ENCODE results near the gene SIGLEC14. TPM values are rescaled to one million over a fixed set of nuclear protein-coding genes. Genes with fewer than 3 reads are reported as not detected.
A peak's percentile ranks its signal among the peaks of the same experiment; 100 is the strongest.

The SIGLEC14 gene
- total RNA-seq, 1 donor from 2014 or later: not detected

GRCh38 chr19:51593138-51593890 lies 53.3 kb downstream of the SIGLEC14 start:
- Histone ChIP-seq H2AFZ (ENCODE audit: low read depth, low read length) (peak overlapping the region; percentile 100), H3K9me3 (ENCODE audit: insufficient read depth, low read depth, low read length) (peaks cover 9% of the 10 kb centered on the region), H3K27me3 (ENCODE audit: insufficient read depth, low read length) (no peaks in the 10 kb centered on the region), H4K20me1 (ENCODE audit: insufficient read depth, low read length) (no peaks in the 10 kb centered on the region), H3K4me1 (ENCODE audit: insufficient read depth, low read length) (no peaks in the 10 kb centered on the region), H3K36me3 (ENCODE audit: insufficient read depth, low read length) (no peaks in the 10 kb centered on the region), H3K4me3 (ENCODE audit: insufficient read depth, low read depth, low read length) (peak overlapping the region; percentile 74), H3K27ac (ENCODE audit: low read depth, low read length) (no peak overlapping the region), H3K4me2 (ENCODE audit: low read length) (peak overlapping the region; percentile 96), H3K79me2 (ENCODE audit: insufficient read depth, low read length) (no peaks in the 10 kb centered on the region), H3K9ac (ENCODE audit: low read length) (peak overlapping the region; percentile 71)
- peaks cover 4% of the 10 kb centered on the region for H3K27me3 Mint-ChIP-seq (ENCODE audit: low read depth, unreplicated experiment)
- DNase-seq (ENCODE audit: low read depth) (no peak), FAIRE-seq (no peak)
- H3K4me1 Mint-ChIP-seq (ENCODE audit: low read depth, unreplicated experiment): peaks cover 4% of the 10 kb centered on the region
- peaks cover 11% of the 10 kb centered on the region for H3K36me3 Mint-ChIP-seq (ENCODE audit: low read depth, unreplicated experiment)
- H3K9me3 Mint-ChIP-seq (ENCODE audit: unreplicated experiment): peaks cover 12% of the 10 kb centered on the region
- TF ChIP-seq, protein P1, sequence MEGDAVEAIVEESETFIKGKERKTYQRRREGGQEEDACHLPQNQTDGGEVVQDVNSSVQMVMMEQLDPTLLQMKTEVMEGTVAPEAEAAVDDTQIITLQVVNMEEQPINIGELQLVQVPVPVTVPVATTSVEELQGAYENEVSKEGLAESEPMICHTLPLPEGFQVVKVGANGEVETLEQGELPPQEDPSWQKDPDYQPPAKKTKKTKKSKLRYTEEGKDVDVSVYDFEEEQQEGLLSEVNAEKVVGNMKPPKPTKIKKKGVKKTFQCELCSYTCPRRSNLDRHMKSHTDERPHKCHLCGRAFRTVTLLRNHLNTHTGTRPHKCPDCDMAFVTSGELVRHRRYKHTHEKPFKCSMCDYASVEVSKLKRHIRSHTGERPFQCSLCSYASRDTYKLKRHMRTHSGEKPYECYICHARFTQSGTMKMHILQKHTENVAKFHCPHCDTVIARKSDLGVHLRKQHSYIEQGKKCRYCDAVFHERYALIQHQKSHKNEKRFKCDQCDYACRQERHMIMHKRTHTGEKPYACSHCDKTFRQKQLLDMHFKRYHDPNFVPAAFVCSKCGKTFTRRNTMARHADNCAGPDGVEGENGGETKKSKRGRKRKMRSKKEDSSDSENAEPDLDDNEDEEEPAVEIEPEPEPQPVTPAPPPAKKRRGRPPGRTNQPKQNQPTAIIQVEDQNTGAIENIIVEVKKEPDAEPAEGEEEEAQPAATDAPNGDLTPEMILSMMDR (IDR thresholded peaks at IDR 0.05; ENCODE audit: insufficient read depth, low read depth, low read length): no peak
- no peak for TF ChIP-seq EZH2 (IDR thresholded peaks at IDR 0.05; ENCODE audit: insufficient read depth, low read length)
- no peak overlapping the region for H3K27ac Mint-ChIP-seq (ENCODE audit: unreplicated experiment)
- peak overlapping the region; percentile 90 for H3K4me3 Mint-ChIP-seq (ENCODE audit: unreplicated experiment)

Small RNA genes within 50 kb of the gene (microRNA-seq; reads per million reads assigned to microRNA genes)
- gene MIR125A (24,089 reads per million, percentile 99 among the genes with 10 or more reads in this experiment), gene MIR99B (50,287 reads per million, percentile 99 among the genes with 10 or more reads in this experiment), gene MIRLET7E (17,802 reads per million, percentile 97 among the genes with 10 or more reads in this experiment)

Other genes starting within 250 kb of the SIGLEC14 start
- gene SIGLEC10, start 229.2 kb downstream of the SIGLEC14 start, total RNA-seq: not detected in 2 replicates
- gene SIGLEC8, start 188.4 kb downstream of the SIGLEC14 start, total RNA-seq: not detected in 2 replicates
- not detected in 2 replicates for gene CEACAM18, start 168.3 kb downstream of the SIGLEC14 start, total RNA-seq
- not detected in 2 replicates for gene SIGLEC12, start 145.0 kb downstream of the SIGLEC14 start, total RNA-seq
- not detected in 2 replicates for gene SIGLEC6, start 115.2 kb downstream of the SIGLEC14 start, total RNA-seq
- 14.3 and 15.1 TPM in 2 replicates for gene ZNF175, start 75.5 kb downstream of the SIGLEC14 start, total RNA-seq
- not detected in 2 replicates for gene SIGLEC5, start 16.4 kb downstream of the SIGLEC14 start, total RNA-seq
- 51.0 and 62.5 TPM in 2 replicates for gene SPACA6, start 46.5 kb upstream of the SIGLEC14 start, total RNA-seq
- not detected in 2 replicates for gene HAS1, start 77.2 kb upstream of the SIGLEC14 start, total RNA-seq
- not detected in 2 replicates for gene FPR1, start 105.1 kb upstream of the SIGLEC14 start, total RNA-seq
- not detected in 2 replicates for gene FPR2, start 114.4 kb upstream of the SIGLEC14 start, total RNA-seq
- gene FPR3, start 148.3 kb upstream of the SIGLEC14 start, total RNA-seq: not detected in 2 replicates
- gene ZNF577, start 241.1 kb upstream of the SIGLEC14 start, total RNA-seq: 7.6 TPM in 2 replicates

Data from astrocyte (in vitro differentiated cells and primary cell).